ENCODE data around the gene GTF3C4. TPM values are rescaled to one million over a fixed set of nuclear protein-coding genes. Genes with fewer than 3 reads are reported as not detected.

The GTF3C4 gene
- total RNA-seq, 1 donor from 2014 or later: 27.0 TPM

GRCh38 chr9:132632413-132633129 lies 37.7 kb upstream of the GTF3C4 start:
- TF ChIP-seq, protein P1, sequence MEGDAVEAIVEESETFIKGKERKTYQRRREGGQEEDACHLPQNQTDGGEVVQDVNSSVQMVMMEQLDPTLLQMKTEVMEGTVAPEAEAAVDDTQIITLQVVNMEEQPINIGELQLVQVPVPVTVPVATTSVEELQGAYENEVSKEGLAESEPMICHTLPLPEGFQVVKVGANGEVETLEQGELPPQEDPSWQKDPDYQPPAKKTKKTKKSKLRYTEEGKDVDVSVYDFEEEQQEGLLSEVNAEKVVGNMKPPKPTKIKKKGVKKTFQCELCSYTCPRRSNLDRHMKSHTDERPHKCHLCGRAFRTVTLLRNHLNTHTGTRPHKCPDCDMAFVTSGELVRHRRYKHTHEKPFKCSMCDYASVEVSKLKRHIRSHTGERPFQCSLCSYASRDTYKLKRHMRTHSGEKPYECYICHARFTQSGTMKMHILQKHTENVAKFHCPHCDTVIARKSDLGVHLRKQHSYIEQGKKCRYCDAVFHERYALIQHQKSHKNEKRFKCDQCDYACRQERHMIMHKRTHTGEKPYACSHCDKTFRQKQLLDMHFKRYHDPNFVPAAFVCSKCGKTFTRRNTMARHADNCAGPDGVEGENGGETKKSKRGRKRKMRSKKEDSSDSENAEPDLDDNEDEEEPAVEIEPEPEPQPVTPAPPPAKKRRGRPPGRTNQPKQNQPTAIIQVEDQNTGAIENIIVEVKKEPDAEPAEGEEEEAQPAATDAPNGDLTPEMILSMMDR (IDR thresholded peaks at IDR 0.05; ENCODE audit: unreplicated experiment): no peak
- no peak overlapping the region for H3K4me3 Mint-ChIP-seq
- H3K36me3 Mint-ChIP-seq: peaks cover 37% of the 10 kb centered on the region
- no peak for DNase-seq (ENCODE audit: low spot score in 2 of 2, unreplicated experiment in 2 of 2)
- no peaks in the 10 kb centered on the region for H3K27me3 Mint-ChIP-seq (ENCODE audit: low read depth)
- H3K27ac Mint-ChIP-seq: no peak overlapping the region
- no peaks in the 10 kb centered on the region for H3K9me3 Mint-ChIP-seq
- H3K4me1 Mint-ChIP-seq: peaks cover 6% of the 10 kb centered on the region

- no peak overlapping the region for H3K27ac Mint-ChIP-seq
- H3K4me1 Mint-ChIP-seq: peaks cover 13% of the 10 kb centered on the region
- no peaks in the 10 kb centered on the region for H3K27me3 Mint-ChIP-seq (ENCODE audit: low read depth)
Observed at GRCh38 chr9:132634327-132634726, 35.9 kb upstream of the GTF3C4 start.

GRCh38 chr9:132637351-132637750 lies 32.9 kb upstream of the GTF3C4 start:
- H3K4me1 Mint-ChIP-seq: peaks cover 10% of the 10 kb centered on the region
- TF ChIP-seq, protein P1 (IDR thresholded peaks at IDR 0.05; ENCODE audit: unreplicated experiment): no peak
- H3K4me3 Mint-ChIP-seq: no peak overlapping the region
- no peaks in the 10 kb centered on the region for H3K9me3 Mint-ChIP-seq
- H3K27me3 Mint-ChIP-seq (ENCODE audit: low read depth): no peaks in the 10 kb centered on the region
- H3K27ac Mint-ChIP-seq: no peak overlapping the region
- peaks cover 25% of the 10 kb centered on the region for H3K36me3 Mint-ChIP-seq
- no peak for DNase-seq (ENCODE audit: low spot score in 2 of 2, unreplicated experiment in 2 of 2)

More at GRCh38 chr9:132634327-132634726, 35.9 kb upstream of the GTF3C4 start:
- Mint-ChIP-seq H3K36me3 (peaks cover 33% of the 10 kb centered on the region), H3K9me3 (no peaks in the 10 kb centered on the region), H3K4me3 (no peak overlapping the region)
- TF ChIP-seq, protein P1 (IDR thresholded peaks at IDR 0.05; ENCODE audit: unreplicated experiment): no peak
- no peak for DNase-seq (ENCODE audit: low spot score in 2 of 2, unreplicated experiment in 2 of 2)

GRCh38 chr9:132637801-132638200 lies 32.5 kb upstream of the GTF3C4 start:
- Mint-ChIP-seq H3K36me3 (peaks cover 25% of the 10 kb centered on the region), H3K27ac (no peak overlapping the region), H3K9me3 (no peaks in the 10 kb centered on the region), H3K27me3 (ENCODE audit: low read depth) (no peaks in the 10 kb centered on the region), H3K4me1 (peaks cover 10% of the 10 kb centered on the region), H3K4me3 (no peak overlapping the region)
- TF ChIP-seq, protein P1 (IDR thresholded peaks at IDR 0.05; ENCODE audit: unreplicated experiment): no peak
- DNase-seq (ENCODE audit: low spot score in 2 of 2, unreplicated experiment in 2 of 2): no peak

DNA sequence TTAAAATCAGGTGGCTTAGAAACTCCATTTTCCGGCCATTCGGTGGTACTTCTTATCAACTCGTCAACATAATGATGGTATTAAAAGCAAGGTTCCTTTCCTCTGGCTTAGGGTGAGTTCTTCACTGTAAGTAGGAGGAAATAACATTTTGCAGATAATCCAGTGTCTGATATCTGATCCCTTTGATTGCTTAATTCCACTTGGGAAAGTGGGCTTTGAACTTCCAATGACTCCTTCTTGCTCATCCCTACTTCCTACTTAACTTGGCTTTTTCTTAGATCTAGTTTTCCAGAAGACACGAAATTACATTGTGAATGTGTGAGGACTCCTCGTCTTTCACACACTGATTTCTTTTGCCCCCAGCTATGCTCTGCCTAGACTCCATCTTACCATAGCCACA lies 32.0 kb upstream of the GTF3C4 start:
- H3K27ac Mint-ChIP-seq: no peak overlapping the region
- peaks cover 10% of the 10 kb centered on the region for H3K4me1 Mint-ChIP-seq
- no peak for DNase-seq (ENCODE audit: low spot score in 2 of 2, unreplicated experiment in 2 of 2)
- no peaks in the 10 kb centered on the region for H3K27me3 Mint-ChIP-seq (ENCODE audit: low read depth)
- TF ChIP-seq, protein P1 (IDR thresholded peaks at IDR 0.05; ENCODE audit: unreplicated experiment): no peak
- H3K9me3 Mint-ChIP-seq: no peaks in the 10 kb centered on the region
- no peak overlapping the region for H3K4me3 Mint-ChIP-seq
- H3K36me3 Mint-ChIP-seq: peaks cover 28% of the 10 kb centered on the region
